ENCODE data around the gene ASTN2.

DNA sequence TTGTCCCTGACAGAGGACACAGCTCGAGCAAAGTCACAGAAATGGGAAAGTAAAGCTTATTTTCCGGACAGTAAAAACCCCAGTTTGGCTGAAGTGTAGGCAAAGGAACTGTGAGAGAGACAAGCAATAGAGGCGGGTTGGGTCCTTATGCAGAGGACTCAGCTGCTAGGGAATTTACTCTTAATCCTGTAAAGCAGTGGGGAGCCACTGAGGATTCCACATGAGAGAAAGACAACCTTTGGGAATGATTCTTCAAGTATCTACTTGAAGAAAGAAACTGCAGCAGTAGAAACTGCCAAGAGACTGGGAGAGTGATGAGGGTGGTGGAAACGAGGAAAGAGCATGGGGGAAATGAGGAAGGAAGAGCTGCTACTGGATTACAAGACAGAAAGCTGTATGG is 20.2 kb downstream of the ASTN2 start:
- TF ChIP-seq, protein P1, sequence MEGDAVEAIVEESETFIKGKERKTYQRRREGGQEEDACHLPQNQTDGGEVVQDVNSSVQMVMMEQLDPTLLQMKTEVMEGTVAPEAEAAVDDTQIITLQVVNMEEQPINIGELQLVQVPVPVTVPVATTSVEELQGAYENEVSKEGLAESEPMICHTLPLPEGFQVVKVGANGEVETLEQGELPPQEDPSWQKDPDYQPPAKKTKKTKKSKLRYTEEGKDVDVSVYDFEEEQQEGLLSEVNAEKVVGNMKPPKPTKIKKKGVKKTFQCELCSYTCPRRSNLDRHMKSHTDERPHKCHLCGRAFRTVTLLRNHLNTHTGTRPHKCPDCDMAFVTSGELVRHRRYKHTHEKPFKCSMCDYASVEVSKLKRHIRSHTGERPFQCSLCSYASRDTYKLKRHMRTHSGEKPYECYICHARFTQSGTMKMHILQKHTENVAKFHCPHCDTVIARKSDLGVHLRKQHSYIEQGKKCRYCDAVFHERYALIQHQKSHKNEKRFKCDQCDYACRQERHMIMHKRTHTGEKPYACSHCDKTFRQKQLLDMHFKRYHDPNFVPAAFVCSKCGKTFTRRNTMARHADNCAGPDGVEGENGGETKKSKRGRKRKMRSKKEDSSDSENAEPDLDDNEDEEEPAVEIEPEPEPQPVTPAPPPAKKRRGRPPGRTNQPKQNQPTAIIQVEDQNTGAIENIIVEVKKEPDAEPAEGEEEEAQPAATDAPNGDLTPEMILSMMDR (IDR thresholded peaks at IDR 0.05): no peak
- TF ChIP-seq EP300 (IDR thresholded peaks at IDR 0.05) (no peak), POLR2AphosphoS5 (IDR thresholded peaks at IDR 0.05) (no peak)
